Ovary (tissue), 9 donors: ENCODE measurements around the gene SP3. TPM values are rescaled to one million over a fixed set of nuclear protein-coding genes. Genes with fewer than 3 reads are reported as not detected.

Experiments
- DNase-seq, 5 donors: peaks; one replicate each; pipeline ENCODE4 v3.0.0-alpha.2; 2019 to 2020
- H3K27ac ChIP-seq, 2 donors: fragments of 200-600 bp; one replicate each; pipeline versions ENCODE4 v1.5.1 to v1.8.0; 2019 to 2022
- H3K27me3 ChIP-seq: fragments of 200-600 bp; one replicate; pipeline ENCODE4 v1.8.0; 2022
- H3K36me3 ChIP-seq: fragments of 200-600 bp; sonication (generic); one replicate; pipeline ENCODE4 v1.5.1; 2019
- H3K4me1 ChIP-seq: one replicate; pipeline ENCODE4 v1.8.1; 2013; ENCODE audit warnings: mild to moderate bottlenecking, moderate library complexity; ENCODE audit not compliant: insufficient read depth
- H3K4me3 ChIP-seq: fragments of 200-600 bp; sonication (generic); one replicate; pipeline ENCODE4 v1.5.1; 2017
- H3K9me3 ChIP-seq, 2 donors: fragments of 200-600 bp in 1 of 2; sonication (generic) in 1 of 2; one replicate each; pipeline versions ENCODE4 v1.5.1 to v1.8.1; 2013 to 2019; ENCODE audit warnings: mild to moderate bottlenecking in 1 of 2, moderate library complexity in 1 of 2
- EP300 ChIP-seq: sonication (generic); formaldehyde crosslinking; IDR thresholded peaks from one replicate; pipeline ENCODE4 v1.6.1; 2017; ENCODE audit warnings: antibody characterized with exemption
- POLR2A ChIP-seq: fragments of 450-650 bp; IDR thresholded peaks from one replicate; pipeline ENCODE4 v1.6.1; 2017; ENCODE audit warnings: antibody characterized with exemption, mild to moderate bottlenecking, moderate library complexity
- WGBS, 3 donors: extraction: QIAGEN DNeasy Blood & Tissue Kit in 1 of 3; methylation state at CpG; one replicate each; pipeline versions ENCODE4 v1.1.5 to v1.1.7; 2013 to 2017; 5-methylcytosine and 5-hydroxymethylcytosine counted together
- intact Hi-C, 4 donors: fragments of 100-400 bp; cut with DNase I; formaldehyde crosslinking; loops; one replicate each; pipeline versions ENCODE4 v1.11.0 to v1.15.1; 2022 to 2023
- polyA plus RNA-seq, 2 donors: library from polyadenylated mRNA; stranded (reverse); fragments of 200-250 nt in 1 of 2; fragments of 350-450 nt in 1 of 2; fragmentation: Illumina TruSeq in 1 of 2; extraction: RNeasy Lipid Tissue Mini Kit (QIAGEN cat#74804) in 1 of 2; gene quantifications; one replicate each; pipeline ENCODE4 v1.2.3, GENCODE V29; 2013 to 2014
- total RNA-seq, 7 donors: library from RNA; depleted of rRNA in 2 of 7; stranded (reverse); fragments of >200 nt in 2 of 7; fragmentation: NEBNext Ultra II Directional in 3 of 7; extraction: Animal tissue kit (Norgen Biotek cat#: 25700) in 3 of 7; gene quantifications; one replicate each; pipeline versions ENCODE4 v1.1.0 to v1.2.4, GENCODE V29; 2016 to 2023
- TF ChIP-seq, protein P1 (sequence below), 3 donors: fragments of 450-650 bp in 2 of 3; fragments of 200-600 bp in 1 of 3; IDR thresholded peaks; one replicate each; pipeline versions ENCODE4 v1.5.1 to v1.8.0; 2016 to 2022; ENCODE audit warnings: antibody characterized with exemption in 3 of 3, mild to moderate bottlenecking in 1 of 3
- donor health status: DM: no; HTN: no; CAD: no; lungs with moderate emphysema.
- donor health status: DM: no; HTN: no; CAD: no.
- donor health status: Bipolar disorder and iron deficiency.
- donor health status: DM: yes; HTN: yes; CAD: no.
- donor health status: DM: no; HTN: no; CAD: no.
- donor health status: DM: yes; HTN: yes; CAD: no.

Gene SP3
- total and polyA plus RNA-seq, 9 donors = 35.4 to 131 (median 88.3) TPM

DNA sequence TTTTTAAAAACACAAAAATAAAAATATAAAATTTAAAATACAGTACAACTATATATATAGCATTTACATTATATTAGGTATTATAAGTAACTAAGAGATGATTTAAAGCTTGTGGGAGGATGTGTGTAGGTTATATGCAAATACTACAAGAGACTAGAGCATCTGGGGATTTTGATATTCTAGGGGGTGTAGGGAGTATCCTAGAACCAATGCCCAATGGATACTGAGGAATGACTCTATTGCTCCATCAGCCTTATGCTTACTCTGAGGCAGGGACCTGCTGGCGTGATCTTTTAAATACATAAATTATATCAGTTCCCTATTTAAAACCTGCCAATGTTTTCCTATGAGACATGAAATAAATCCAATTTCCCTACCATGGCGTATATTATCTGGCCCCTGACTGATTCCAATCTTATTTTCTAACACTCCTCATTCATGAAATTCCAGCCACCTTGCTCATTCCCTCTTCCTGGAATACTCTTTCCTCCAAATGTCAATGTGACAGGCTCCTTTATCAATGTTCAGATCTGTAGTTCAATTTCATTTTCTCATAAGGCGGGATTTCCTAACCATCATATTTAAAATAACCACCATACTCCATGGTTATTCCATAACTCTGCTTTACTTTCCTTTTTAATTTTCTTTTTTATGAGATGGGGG is 22.2 kb downstream of the SP3 start:
- intact Hi-C loops = no loop called here
- H3K27me3 ChIP-seq = no peaks in the 10 kb centered on the region
- DNase-seq = no peak
- H3K36me3 ChIP-seq = no peaks in the 10 kb centered on the region
- no peak overlapping the region for H3K4me3 ChIP-seq
- TF ChIP-seq, protein P1, sequence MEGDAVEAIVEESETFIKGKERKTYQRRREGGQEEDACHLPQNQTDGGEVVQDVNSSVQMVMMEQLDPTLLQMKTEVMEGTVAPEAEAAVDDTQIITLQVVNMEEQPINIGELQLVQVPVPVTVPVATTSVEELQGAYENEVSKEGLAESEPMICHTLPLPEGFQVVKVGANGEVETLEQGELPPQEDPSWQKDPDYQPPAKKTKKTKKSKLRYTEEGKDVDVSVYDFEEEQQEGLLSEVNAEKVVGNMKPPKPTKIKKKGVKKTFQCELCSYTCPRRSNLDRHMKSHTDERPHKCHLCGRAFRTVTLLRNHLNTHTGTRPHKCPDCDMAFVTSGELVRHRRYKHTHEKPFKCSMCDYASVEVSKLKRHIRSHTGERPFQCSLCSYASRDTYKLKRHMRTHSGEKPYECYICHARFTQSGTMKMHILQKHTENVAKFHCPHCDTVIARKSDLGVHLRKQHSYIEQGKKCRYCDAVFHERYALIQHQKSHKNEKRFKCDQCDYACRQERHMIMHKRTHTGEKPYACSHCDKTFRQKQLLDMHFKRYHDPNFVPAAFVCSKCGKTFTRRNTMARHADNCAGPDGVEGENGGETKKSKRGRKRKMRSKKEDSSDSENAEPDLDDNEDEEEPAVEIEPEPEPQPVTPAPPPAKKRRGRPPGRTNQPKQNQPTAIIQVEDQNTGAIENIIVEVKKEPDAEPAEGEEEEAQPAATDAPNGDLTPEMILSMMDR (IDR thresholded peaks at IDR 0.05) = no peak
- no peak for TF ChIP-seq EP300
- TF ChIP-seq POLR2A = no peak
- peaks cover 14% of the 10 kb centered on the region for H3K4me1 ChIP-seq
- 92 to 95% (median 93%) methylated on average over 3 of the region's 3 CpGs for WGBS, 3 donors
- no peak overlapping the region for H3K27ac ChIP-seq
- H3K9me3 ChIP-seq = no peaks in the 10 kb centered on the region

DNA sequence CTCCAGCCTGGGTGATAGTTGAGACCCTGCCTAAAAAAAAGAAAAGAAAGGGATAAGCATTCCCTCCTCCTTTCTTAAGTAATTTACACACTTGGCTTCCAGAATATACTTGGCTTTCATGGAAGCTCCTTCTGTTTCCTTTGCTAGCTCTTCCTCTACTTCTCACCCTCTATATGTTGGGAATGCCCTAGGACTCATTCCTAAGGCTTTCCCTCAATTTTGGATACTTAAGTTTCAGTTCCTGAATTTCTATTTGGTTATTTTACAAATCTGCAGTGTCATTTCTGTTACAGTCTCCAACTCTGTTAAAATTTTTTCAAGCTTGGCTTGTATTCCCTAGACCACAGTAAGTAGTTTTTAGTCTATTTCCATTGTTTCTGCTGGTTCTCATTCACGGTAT is 23.6 kb downstream of the SP3 start:
- Histone ChIP-seq H3K4me1 (peaks cover 14% of the 10 kb centered on the region), H3K9me3 (no peaks in the 10 kb centered on the region), H3K27me3 (no peaks in the 10 kb centered on the region), H3K27ac (no peak overlapping the region), H3K4me3 (no peak overlapping the region), H3K36me3 (no peaks in the 10 kb centered on the region)
- TF ChIP-seq POLR2A (no peak), EP300 (no peak)
- TF ChIP-seq, protein P1 (IDR thresholded peaks at IDR 0.05) = no peak
- 88 to 94% (median 94%) methylated on average over 1 of the region's 1 CpG for WGBS, 3 donors
- DNase-seq = no peak
- intact Hi-C loops = no loop called here

DNA sequence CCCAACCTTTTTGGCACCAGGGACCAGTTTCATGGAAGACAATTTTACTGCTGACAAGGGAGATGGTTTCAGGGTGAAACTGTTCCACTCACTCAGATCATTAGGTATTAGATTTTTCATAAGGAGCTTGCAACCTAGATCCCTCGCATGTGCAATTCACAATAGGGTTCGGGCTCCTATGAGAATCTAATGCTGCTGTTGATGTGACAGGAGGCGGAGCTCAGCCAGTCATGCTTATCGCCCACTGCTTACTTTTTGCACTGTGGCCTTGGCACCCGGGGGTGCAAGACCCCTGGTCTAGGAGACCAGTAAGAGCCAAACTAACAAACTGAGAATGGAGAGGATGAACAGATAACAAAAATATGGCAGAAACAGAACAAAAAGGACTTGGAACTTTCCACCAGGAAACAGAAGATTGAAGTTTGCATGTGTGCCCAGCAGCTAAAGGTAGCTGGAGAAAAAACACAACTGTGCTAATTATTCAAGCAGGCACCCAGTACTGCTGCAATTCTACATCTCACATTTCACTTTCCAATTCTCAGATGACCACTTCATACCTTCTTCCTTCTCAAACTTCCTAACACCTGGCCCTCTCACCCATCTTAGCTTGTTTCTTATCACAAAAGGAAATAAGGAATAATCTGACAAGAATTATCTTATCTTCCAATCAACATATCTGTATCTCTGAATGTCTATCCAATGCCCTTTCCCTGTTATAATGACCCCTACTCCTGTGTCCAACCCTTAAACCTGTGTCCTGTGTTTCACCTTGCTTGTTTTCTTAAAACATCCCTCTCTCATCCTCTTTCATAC is 24.8 kb downstream of the SP3 start:
- Histone ChIP-seq H3K4me1 (peaks cover 14% of the 10 kb centered on the region), H3K9me3 (no peaks in the 10 kb centered on the region), H3K4me3 (no peak overlapping the region), H3K27me3 (no peaks in the 10 kb centered on the region), H3K36me3 (no peaks in the 10 kb centered on the region), H3K27ac (no peak overlapping the region)
- TF ChIP-seq EP300 = no peak
- TF ChIP-seq, protein P1 (IDR thresholded peaks at IDR 0.05) = no peak
- no peak for TF ChIP-seq POLR2A
- no peak for DNase-seq
- 92 to 93% (median 93%) methylated on average over 5 of the region's 5 CpGs for WGBS, 3 donors
- intact Hi-C loops = no loop called here

DNA sequence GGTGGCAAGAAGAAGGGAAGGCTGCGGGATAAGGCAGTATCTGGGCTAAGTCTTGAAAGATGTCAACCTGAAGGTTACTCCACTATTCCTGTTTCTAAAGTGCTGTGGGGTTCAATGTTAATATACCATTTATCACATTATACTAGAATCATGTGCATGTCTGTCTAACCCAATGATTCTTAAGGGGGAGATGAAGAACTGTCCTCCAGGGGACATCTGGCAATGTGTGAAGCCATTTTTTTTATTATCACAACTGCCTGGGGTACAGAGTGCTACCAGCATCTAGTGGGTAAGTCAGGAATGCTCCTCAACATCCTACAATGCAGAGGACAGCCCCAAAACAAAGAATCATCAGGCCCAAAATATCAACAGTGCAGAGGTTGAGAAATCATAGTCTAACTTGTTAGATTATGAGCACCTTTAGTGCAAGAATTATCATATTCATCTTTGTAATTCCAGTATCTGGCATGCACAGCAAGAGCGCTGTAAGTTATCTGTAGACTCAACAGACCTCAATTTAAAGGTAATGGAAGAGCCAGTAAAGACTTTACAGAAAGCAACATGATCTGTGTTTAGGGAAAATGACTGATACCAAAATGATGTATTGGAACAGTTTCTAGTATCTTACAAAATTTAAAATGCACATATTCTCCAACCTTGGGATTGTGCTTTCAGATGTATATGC is 26.3 kb downstream of the SP3 start:
- no peak overlapping the region for H3K27ac ChIP-seq
- no peaks in the 10 kb centered on the region for H3K9me3 ChIP-seq
- no peak for DNase-seq
- intact Hi-C loops = no loop called here
- H3K27me3 ChIP-seq = no peaks in the 10 kb centered on the region
- no peak overlapping the region for H3K4me3 ChIP-seq
- TF ChIP-seq EP300 (no peak), POLR2A (no peak)
- TF ChIP-seq, protein P1 (IDR thresholded peaks at IDR 0.05) = no peak
- H3K36me3 ChIP-seq = no peaks in the 10 kb centered on the region
- WGBS, 3 donors = 93 to 98% (median 98%) methylated on average over 2 of the region's 2 CpGs
- peaks cover 12% of the 10 kb centered on the region for H3K4me1 ChIP-seq
